ENCODE data around the gene TMEM88. TPM values are rescaled to one million over a fixed set of nuclear protein-coding genes. Genes with fewer than 3 reads are reported as not detected.

Gene TMEM88
- total and polyA plus RNA-seq, 2 donors (not counting 1 experiment from before 2014, with no cell fraction given), result 5.1 to 9.5 TPM

GRCh38 chr17:7856811-7857712, 2.2 kb downstream of the TMEM88 start, which contains the start of gene NAA38:
Gene NAA38 (minus strand): TSS chr17:7857559. CDS start chr17:7857463, 96 bp downstream.
- H3K9ac ChIP-seq (ENCODE audit: low read length), result peak within 1 kb of the TSS; percentile 82
- H4K20me1 ChIP-seq (ENCODE audit: control insufficient read depth, insufficient read depth, low read length, poor library complexity, severe bottlenecking), result peaks cover 20% of the 10 kb centered on the region
- H3K27me3 ChIP-seq (replicated peaks in 1 of 4; ENCODE audit: control extremely low read depth in 1 of 4, control insufficient read depth in 3 of 4, insufficient read depth in 4 of 4, low read length in 3 of 4), result no peaks in the 10 kb centered on the region
- CTCF ChIA-PET, result interaction anchor here (0.6 to 2.6 kb wide), 25 partner anchors 12 to 253 kb away, joined by 3 to 53 read pairs (median 4); partner anchors contain the start of genes CNTROB, KDM6B, TP53 and TRAPPC1
- H3K79me2 ChIP-seq (ENCODE audit: control insufficient read depth, insufficient read depth, low read length), result peaks cover 9% of the 10 kb centered on the region
- Mint-ChIP-seq H3K9me3 (ENCODE audit: insufficient read depth) (no peaks in the 10 kb centered on the region), H3K27me3 (no peaks in the 10 kb centered on the region), H3K4me1 (peaks cover 5% of the 10 kb centered on the region), H3K4me3 (no peak within 1 kb of the TSS), H3K27ac (no peak within 1 kb of the TSS)
- H3K4me2 ChIP-seq (replicated peaks; ENCODE audit: low read depth, low read length, poor library complexity, severe bottlenecking), result peak within 1 kb of the TSS; percentile 83
- H3K36me3 ChIP-seq (replicated peaks in 1 of 2; ENCODE audit: control extremely low read depth in 1 of 2, control insufficient read depth in 1 of 2, extremely low read depth in 1 of 2, insufficient read depth in 2 of 2, low read length in 1 of 2), result peaks cover 0 to 8% of the 10 kb centered on the region in 2 experiments
- peak within 1 kb of the TSS; percentile 87 for H2AFZ ChIP-seq (ENCODE audit: insufficient read depth, low read depth, low read length, poor library complexity, severe bottlenecking)
- H3K4me3 ChIP-seq (ENCODE audit: control extremely low read depth in 1 of 5, extremely low read depth in 1 of 5, insufficient read depth in 1 of 5, low read depth in 2 of 5, low read length in 4 of 5), result peak within 1 kb of the TSS; percentile 57 to 92 (median 85)
- H3K9me3 ChIP-seq (ENCODE audit: control extremely low read depth in 1 of 3, control insufficient read depth in 2 of 3, insufficient read depth in 1 of 3, low read length in 2 of 3), result no peaks in the 10 kb centered on the region
- POLR2A ChIA-PET, result interaction anchor here (0.6 to 1.7 kb wide), 15 partner anchors 12 to 615 kb away, joined by 3 to 21 read pairs (median 4); partner anchors contain the start of genes CNTROB, CTC1, GABARAP and KDM6B
- DNase-seq (peak; percentile 99), ATAC-seq (ENCODE audit: low read depth) (peak; percentile 82)
- H3K27ac ChIP-seq (ENCODE audit: low read length in 2 of 2), result peak within 1 kb of the TSS; percentile 85 to 90
- WGBS (ENCODE audit: insufficient coverage), result under 1% methylated on average over 64 of the region's 64 CpGs
- intact Hi-C loops (cut with micrococcal nuclease), result loop anchor here (1.0 to 5.0 kb wide), 9 partner anchors 13 to 605 kb away; partner anchors contain the start of genes CHD3, CNTROB, CTDNEP1 and ELP5
- no peak for TF ChIP-seq EZH2 (IDR thresholded peaks at IDR 0.05; ENCODE audit: borderline replicate concordance, insufficient read depth, low read depth, low read length, poor library complexity, severe bottlenecking)
- TF ChIP-seq CTCF (IDR thresholded peaks at IDR 0.05), result no peak
- peaks cover 20 to 32% of the 10 kb centered on the region in 2 donors for H3K4me1 ChIP-seq (ENCODE audit: control insufficient read depth in 2 of 2, insufficient read depth in 2 of 2, low read length in 2 of 2)
